H1 (cell line): ENCODE data around the gene CHRNA1. TPM values are rescaled to one million over a fixed set of nuclear protein-coding genes. Genes with fewer than 3 reads are reported as not detected.

Experiments used
- CTCF ChIA-PET: fragments of 300-600 bp; sonication (Branson Sonifier 250); formaldehyde crosslinking; loops from one replicate; lab custom pipeline; 2021; ENCODE audit not compliant: partially characterized antibody; lab: Charles Lee
- POLR2A ChIA-PET: fragments of 300-600 bp; sonication (Branson Sonifier 250); formaldehyde crosslinking; loops from one replicate; lab custom pipeline; 2021; ENCODE audit warnings: inconsistent platforms; ENCODE audit not compliant: partially characterized antibody; lab: Charles Lee
- DNase-seq, 2 experiments: peaks; one replicate each; pipeline versions ENCODE4 v3.0.0 to v3.0.0-alpha.2; 2010 to 2022; ENCODE audit warnings: low spot score in 2 of 2, low read depth in 1 of 2, mixed read lengths in 1 of 2
- FAIRE-seq: peaks from 2 replicates; lab custom pipeline; 2011; peaks lifted over from hg19 to GRCh38; lab: Jason Lieb, UNC
- H2AFZ ChIP-seq: 2 replicates; pipeline ENCODE4 v1.8.1; 2012; ENCODE audit warnings: low read length, inconsistent platforms
- H2AK5ac ChIP-seq: 2 replicates; pipeline ENCODE4 v1.6.1; 2013; ENCODE audit warnings: low read depth, low read length
- H2BK120ac ChIP-seq: replicated peaks from 2 replicates; pipeline ENCODE3; 2013; ENCODE audit warnings: low read depth, low read length, inconsistent platforms
- H2BK12ac ChIP-seq: 2 replicates; pipeline ENCODE4 v1.6.1; 2013; ENCODE audit warnings: low read depth, low read length
- H2BK15ac ChIP-seq: 2 replicates; pipeline ENCODE4 v1.6.1; 2013; ENCODE audit warnings: low read length
- H2BK20ac ChIP-seq: 2 replicates; pipeline ENCODE4 v1.6.1; 2013; ENCODE audit warnings: low read length
- H2BK5ac ChIP-seq: 2 replicates; pipeline ENCODE4 v1.6.1; 2013; ENCODE audit warnings: low read depth, low read length
- H3K14ac ChIP-seq: 2 replicates; pipeline ENCODE4 v1.6.1; 2013; ENCODE audit warnings: inconsistent platforms; ENCODE audit not compliant: insufficient read length
- H3K18ac ChIP-seq: 2 replicates; pipeline ENCODE4 v1.6.1; 2013; ENCODE audit warnings: low read length; ENCODE audit errors: extremely low read depth
- H3K23ac ChIP-seq: 2 replicates; pipeline ENCODE4 v1.6.1; 2013; ENCODE audit warnings: inconsistent platforms; ENCODE audit not compliant: insufficient read length
- H3K23me2 ChIP-seq: 2 replicates; pipeline ENCODE4 v1.6.1; 2013; ENCODE audit warnings: low read depth, low read length
- H3K27ac ChIP-seq: 2 replicates; pipeline ENCODE4 v1.6.1; 2011; ENCODE audit warnings: low read depth, low read length, inconsistent platforms
- H3K27me3 ChIP-seq, 4 experiments: replicated peaks in 1 of 4; 1 replicate in 1 of 4; 2 replicates in 3 of 4; pipeline versions ENCODE4 v1.6.1 to v1.8.1; 2011 to 2013; ENCODE audit warnings: low read length in 3 of 4, mild to moderate bottlenecking in 3 of 4, inconsistent platforms in 2 of 4, mixed read lengths in 2 of 4, moderate library complexity in 1 of 4; ENCODE audit not compliant: control insufficient read depth in 3 of 4, insufficient read depth in 3 of 4; ENCODE audit errors: extremely low read depth in 1 of 4
- H3K36me3 ChIP-seq, 4 experiments: 2 replicates each; pipeline versions ENCODE4 v1.6.1 to v1.8.1; 2011 to 2013; ENCODE audit warnings: mild to moderate bottlenecking in 4 of 4, low read length in 3 of 4, moderate library complexity in 2 of 4, control low read depth in 1 of 4, inconsistent platforms in 1 of 4; ENCODE audit not compliant: insufficient read depth in 4 of 4, control insufficient read depth in 2 of 4
- H3K4ac ChIP-seq: replicated peaks from 2 replicates; pipeline ENCODE3; 2013; ENCODE audit warnings: low read length, low read depth, mixed read lengths, inconsistent platforms; ENCODE audit not compliant: insufficient read length
- H3K4me1 ChIP-seq, 4 experiments: replicated peaks in 1 of 4; 1 replicate in 1 of 4; 2 replicates in 3 of 4; pipeline versions ENCODE4 v1.6.1 to v1.8.1; 2011 to 2013; ENCODE audit warnings: low read length in 3 of 4, inconsistent platforms in 2 of 4, mixed read lengths in 1 of 4; ENCODE audit not compliant: insufficient read depth in 4 of 4, control insufficient read depth in 3 of 4
- H3K4me2 ChIP-seq, 2 experiments: 2 replicates each; pipeline versions ENCODE4 v1.6.1 to v1.8.1; 2011 to 2013; ENCODE audit warnings: low read depth in 2 of 2, low read length in 2 of 2, control low read depth in 1 of 2, inconsistent platforms in 1 of 2, mild to moderate bottlenecking in 1 of 2; ENCODE audit not compliant: insufficient read depth in 1 of 2
- H3K4me3 ChIP-seq, 4 experiments: fragments of 200-600, 300-600 bp in 1 of 4; sonication (generic), shearing (Covaris generic), sonication (Bioruptor Twin) in 1 of 4; 2 replicates each; pipeline versions ENCODE4 v1.5.1 to v1.8.1; 2011 to 2016; ENCODE audit warnings: low read length in 4 of 4, low read depth in 3 of 4, control low read depth in 2 of 4, inconsistent platforms in 2 of 4, mild to moderate bottlenecking in 2 of 4, mixed read lengths in 1 of 4, moderate library complexity in 1 of 4; ENCODE audit not compliant: insufficient read depth in 2 of 4; ENCODE audit errors: extremely low read depth in 1 of 4
- H3K56ac ChIP-seq: replicated peaks from 2 replicates; pipeline ENCODE3; 2013; ENCODE audit warnings: low read depth, mild to moderate bottlenecking, mixed read lengths, low read length, inconsistent platforms; ENCODE audit not compliant: insufficient read length
- H3K79me1 ChIP-seq: 2 replicates; pipeline ENCODE4 v1.6.1; 2013; ENCODE audit warnings: low read depth, low read length, control low read depth
- H3K79me2 ChIP-seq, 2 experiments: 2 replicates each; pipeline versions ENCODE4 v1.6.1 to v1.8.1; 2012 to 2013; ENCODE audit warnings: low read length in 2 of 2, mild to moderate bottlenecking in 2 of 2, inconsistent platforms in 1 of 2; ENCODE audit not compliant: insufficient read depth in 2 of 2, control insufficient read depth in 1 of 2
- H3K9ac ChIP-seq, 4 experiments: replicated peaks in 1 of 4; 1 replicate in 1 of 4; 2 replicates in 3 of 4; pipeline versions ENCODE4 v1.6.1 to v1.8.1; 2011 to 2013; ENCODE audit warnings: low read depth in 3 of 4, low read length in 3 of 4, control low read depth in 2 of 4, mild to moderate bottlenecking in 2 of 4, moderate library complexity in 2 of 4, inconsistent platforms in 1 of 4; ENCODE audit errors: extremely low read depth in 1 of 4
- H3K9me3 ChIP-seq, 2 experiments: 2 replicates each; pipeline versions ENCODE4 v1.6.1 to v1.8.1; 2012 to 2013; ENCODE audit warnings: mild to moderate bottlenecking in 2 of 2, moderate library complexity in 2 of 2, control low read depth in 1 of 2, inconsistent platforms in 1 of 2, low read depth in 1 of 2, low read length in 1 of 2, mixed read lengths in 1 of 2; ENCODE audit not compliant: insufficient read depth in 2 of 2
- H4K20me1 ChIP-seq, 2 experiments: replicated peaks in 1 of 2; 2 replicates each; pipeline versions ENCODE3 to v1.8.1; 2011 to 2013; ENCODE audit warnings: inconsistent platforms in 2 of 2, low read length in 2 of 2, mild to moderate bottlenecking in 1 of 2; ENCODE audit not compliant: insufficient read depth in 2 of 2, control insufficient read depth in 1 of 2
- H4K5ac ChIP-seq: 2 replicates; pipeline ENCODE4 v1.6.1; 2013; ENCODE audit warnings: low read length, low read depth, mixed read lengths, inconsistent platforms; ENCODE audit not compliant: insufficient read length
- H4K8ac ChIP-seq: 2 replicates; pipeline ENCODE4 v1.8.0; 2013; ENCODE audit warnings: mild to moderate bottlenecking, moderate library complexity, low read length, inconsistent platforms; ENCODE audit not compliant: insufficient read depth; ENCODE audit errors: extremely low read depth
- H4K91ac ChIP-seq: replicated peaks from 2 replicates; pipeline ENCODE3; 2013; ENCODE audit warnings: low read length, mixed read lengths, inconsistent platforms; ENCODE audit not compliant: insufficient read length
- SUZ12 ChIP-seq: fragments of 200-600 bp; sonication (generic); IDR thresholded peaks from 2 replicates; pipeline ENCODE4 v1.6.1; 2012; ENCODE audit warnings: mild to moderate bottlenecking, inconsistent platforms, low read length, moderate library complexity, mixed read lengths
- WGBS, 2 experiments: shearing (Covaris generic) in 1 of 2; methylation state at CpG; one replicate each; pipeline versions ENCODE4 v1.1.6 to v1.1.7; 2013 to 2015; ENCODE audit warnings: low lambda C conversion rate in 2 of 2, mixed read lengths in 2 of 2, inconsistent platforms in 1 of 2, low coverage in 1 of 2, missing lambda C conversion rate in 1 of 2; ENCODE audit not compliant: insufficient replicate concordance in 2 of 2, insufficient coverage in 1 of 2, insufficient read length in 1 of 2; ENCODE audit errors: extremely low coverage in 1 of 2, missing lambda C conversion rate in 1 of 2; 5-methylcytosine and 5-hydroxymethylcytosine counted together
- polyA plus RNA-seq, 7 experiments: library from polyadenylated mRNA; depleted of rRNA in 3 of 7; stranded (reverse) in 5 of 7; unstranded in 2 of 7; fragments of >200 nt in 5 of 7; fragments of 200-250 nt in 2 of 7; gene quantifications; 1 replicate in 5 of 7; 2 replicates in 1 of 7; 4 replicates in 1 of 7; pipeline versions ENCODE4 v1.2.1 to v1.2.3, GENCODE V29; 2011 to 2013; ENCODE audit warnings: missing spikeins in 2 of 7, mixed read lengths in 2 of 7
- total RNA-seq: library from RNA; stranded (reverse); fragmentation: NEBNext Ultra II Directional; extraction: Animal tissue kit (Norgen Biotek cat#: 25700); gene quantifications from 2 replicates; pipeline ENCODE4 v1.2.1, GENCODE V29; 2021
- TF ChIP-seq, protein P1 (sequence below), 3 experiments: IDR thresholded peaks; 1 replicate in 2 of 3; 2 replicates in 1 of 3; pipeline versions ENCODE4 v1.5.1 to v1.6.1; 2011; ENCODE audit warnings: low read length in 3 of 3, mild to moderate bottlenecking in 3 of 3, inconsistent platforms in 2 of 3, low read depth in 1 of 3, moderate library complexity in 1 of 3; ENCODE audit not compliant: insufficient read depth in 1 of 3; ENCODE audit errors: control extremely low read depth in 1 of 3

Gene CHRNA1
- total and polyA plus RNA-seq, 2 of the 8 experiments (the other 6 are each of a cell fraction or from before 2014, with no cell fraction given): 0.11 to 0.15 TPM

DNA sequence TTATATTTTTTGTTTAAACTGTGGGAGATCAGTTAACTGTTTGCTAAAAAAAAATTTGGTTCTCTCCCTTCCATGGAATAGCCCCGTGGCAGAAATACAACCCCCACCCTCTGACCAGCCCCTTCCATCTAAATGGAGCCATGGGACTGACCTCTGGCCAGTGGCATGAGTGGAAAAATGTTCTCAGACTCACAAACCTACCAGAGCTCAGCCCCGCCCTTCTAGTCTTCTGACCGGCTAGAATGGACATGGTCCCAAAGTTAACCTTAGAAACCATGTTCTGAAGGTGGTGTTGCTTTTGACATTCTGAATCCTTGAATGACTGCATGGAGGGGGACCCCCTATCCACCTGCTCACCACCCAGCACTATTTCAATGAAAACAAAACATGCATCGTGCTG is 1.3 kb upstream of the CHRNA1 start:
- Histone ChIP-seq H2AFZ (no peak overlapping the region; the same call in 1 of the 2 replicates), H2BK5ac (0 out of 2 replicates have a peak overlapping the region, but pooled peaks have one; percentile 62)
- TF ChIP-seq, protein P1, sequence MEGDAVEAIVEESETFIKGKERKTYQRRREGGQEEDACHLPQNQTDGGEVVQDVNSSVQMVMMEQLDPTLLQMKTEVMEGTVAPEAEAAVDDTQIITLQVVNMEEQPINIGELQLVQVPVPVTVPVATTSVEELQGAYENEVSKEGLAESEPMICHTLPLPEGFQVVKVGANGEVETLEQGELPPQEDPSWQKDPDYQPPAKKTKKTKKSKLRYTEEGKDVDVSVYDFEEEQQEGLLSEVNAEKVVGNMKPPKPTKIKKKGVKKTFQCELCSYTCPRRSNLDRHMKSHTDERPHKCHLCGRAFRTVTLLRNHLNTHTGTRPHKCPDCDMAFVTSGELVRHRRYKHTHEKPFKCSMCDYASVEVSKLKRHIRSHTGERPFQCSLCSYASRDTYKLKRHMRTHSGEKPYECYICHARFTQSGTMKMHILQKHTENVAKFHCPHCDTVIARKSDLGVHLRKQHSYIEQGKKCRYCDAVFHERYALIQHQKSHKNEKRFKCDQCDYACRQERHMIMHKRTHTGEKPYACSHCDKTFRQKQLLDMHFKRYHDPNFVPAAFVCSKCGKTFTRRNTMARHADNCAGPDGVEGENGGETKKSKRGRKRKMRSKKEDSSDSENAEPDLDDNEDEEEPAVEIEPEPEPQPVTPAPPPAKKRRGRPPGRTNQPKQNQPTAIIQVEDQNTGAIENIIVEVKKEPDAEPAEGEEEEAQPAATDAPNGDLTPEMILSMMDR (IDR thresholded peaks at IDR 0.05; ENCODE audit: control extremely low read depth in 1 of 3, insufficient read depth in 1 of 3, low read depth in 1 of 3, low read length in 3 of 3): no peak
- TF ChIP-seq SUZ12: no peak
- TF ChIP-seq, all 59 proteins: peak for 0
- Histone ChIP-seq H4K5ac (no peak overlapping the region), H3K4me2 (no peak overlapping the region), H3K27me3 (no peaks in the 10 kb centered on the region; a peak in 1 of 7 replicates), H3K4me1 (peaks cover 0 to 7% (median under 1%) of the 10 kb centered on the region in 4 experiments; a peak in 5 of 7 replicates), H4K91ac (no peak overlapping the region), H3K4me3 (no peak overlapping the region), H2BK120ac (no peak overlapping the region), H3K9me3 (no peaks in the 10 kb centered on the region), H3K4ac (no peak overlapping the region), H2BK12ac (no peak overlapping the region), H2BK20ac (no peak overlapping the region), H3K23me2 (no peaks in the 10 kb centered on the region), H3K23ac (no peak overlapping the region), H3K18ac (no peak overlapping the region), H3K9ac (no peak overlapping the region), H3K27ac (no peak overlapping the region), H4K8ac (no peak overlapping the region), H4K20me1 (no peaks in the 10 kb centered on the region), H3K79me1 (no peaks in the 10 kb centered on the region), H2AK5ac (no peak overlapping the region), H2BK15ac (no peak overlapping the region), H3K36me3 (no peaks in the 10 kb centered on the region), H3K56ac (no peak overlapping the region), H3K14ac (no peak overlapping the region), H3K79me2 (no peaks in the 10 kb centered on the region)
- ChIA-PET POLR2A (interaction anchor here (0.6 to 1.4 kb wide), 2 partner anchors 10 to 16 kb away, joined by 3 read pairs; no protein-coding TSS in a partner anchor), CTCF (interaction anchor here (0.6 to 5.8 kb wide), 10 partner anchors 10 to 400 kb away, joined by 3 to 55 read pairs (median 3); no protein-coding TSS in a partner anchor)
- FAIRE-seq (no peak), DNase-seq (no peak)
- 99% methylated on average over 4 of the region's 4 CpGs; no CpG with 5 or more reads in 1 of the 2 experiments for WGBS, 2 experiments
